Right cardiac atrium (tissue), 5 donors: ENCODE results near the gene ASTN2. TPM values are rescaled to one million over a fixed set of nuclear protein-coding genes. Genes with fewer than 3 reads are reported as not detected.

Experiments
- ATAC-seq, 2 donors: fragments of 200-7000 bp; cut with Tn5 transposase; one replicate each; pipeline versions ENCODE4 v1.8.0 to v1.9.1; 2020; ENCODE audit warnings: moderate library complexity in 2 of 2, mild to moderate bottlenecking in 1 of 2
- DNase-seq, 3 donors: peaks; one replicate each; pipeline ENCODE4 v3.0.0-alpha.2; 2020
- H3K27ac ChIP-seq: one replicate; pipeline ENCODE4 v1.5.1; 2013; ENCODE audit warnings: mild to moderate bottlenecking, low read length, control low read depth, moderate library complexity
- H3K27me3 ChIP-seq: one replicate; pipeline ENCODE4 v1.6.1; 2013; ENCODE audit not compliant: control insufficient read depth, insufficient read depth
- H3K4me1 ChIP-seq: one replicate; pipeline ENCODE4 v1.6.1; 2013; ENCODE audit warnings: low read length; ENCODE audit not compliant: control insufficient read depth, insufficient read depth
- H3K4me3 ChIP-seq: one replicate; pipeline ENCODE4 v1.5.1; 2013; ENCODE audit warnings: low read length, control low read depth
- H3K9me3 ChIP-seq: one replicate; pipeline ENCODE4 v1.6.1; 2013; ENCODE audit warnings: low read length; ENCODE audit not compliant: control insufficient read depth
- WGBS: extraction: QIAGEN DNeasy Blood & Tissue Kit; methylation state at CpG from one replicate; pipeline ENCODE4 v1.1.7; 2013; 5-methylcytosine and 5-hydroxymethylcytosine counted together
- intact Hi-C, 4 donors: fragments of 100-400 bp; cut with DNase I; formaldehyde crosslinking; loops; one replicate each; pipeline versions ENCODE4 v1.11.0 to v1.14.0; 2022 to 2023
- polyA plus RNA-seq: library from polyadenylated mRNA; stranded (reverse); fragments of 200-250 nt; gene quantifications from one replicate; pipeline ENCODE4 v1.2.3, GENCODE V29; 2013
- total RNA-seq, 4 donors: library from RNA; stranded (reverse); fragmentation: NEBNext Ultra II Directional; extraction: Animal tissue kit (Norgen Biotek cat#: 25700); gene quantifications; one replicate each; pipeline ENCODE4 v1.2.1, GENCODE V29; 2021
- donor health status: healthy with polysubstance abuse.
- donor health status: DM: no; HTN: yes; CAD: no.
- donor health status: DM: no; HTN: no; CAD: no.
- donor health status: DM: no; HTN: yes; CAD: no; lungs with severe emphysema.
- donor health status: DM: yes; HTN: yes; CAD: no.

The ASTN2 gene
- total and polyA plus RNA-seq, 5 donors = 18.1 to 79.3 (median 59.8) TPM

DNA sequence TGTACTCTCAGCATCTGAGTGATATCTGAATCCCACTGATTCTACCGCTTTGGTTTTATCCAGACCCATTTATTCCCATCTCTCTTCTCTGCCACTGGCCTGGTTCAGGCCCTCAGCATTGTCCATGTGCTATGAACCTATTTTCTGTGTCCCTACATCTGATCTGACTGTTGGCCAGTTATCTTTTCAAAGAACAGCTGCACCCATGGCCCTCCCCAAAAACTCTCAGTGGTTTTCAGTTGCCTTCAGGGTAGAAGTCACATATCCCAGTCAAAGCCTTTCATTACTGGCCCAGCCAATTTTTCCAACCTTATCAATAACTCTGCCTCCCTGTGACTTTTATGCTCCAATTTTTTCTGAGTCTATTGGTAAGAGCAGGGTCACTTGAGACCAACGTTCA is 430.7 kb downstream of the ASTN2 start:
- Histone ChIP-seq H3K9me3 (no peaks in the 10 kb centered on the region), H3K27ac (no peak overlapping the region), H3K27me3 (no peaks in the 10 kb centered on the region), H3K4me3 (no peak overlapping the region), H3K4me1 (no peaks in the 10 kb centered on the region)
- 65% methylated on average over 2 of the region's 2 CpGs for WGBS
- intact Hi-C loops = no loop called here
- ATAC-seq (no peak), DNase-seq (no peak)

- Histone ChIP-seq H3K27ac (no peak overlapping the region), H3K27me3 (no peaks in the 10 kb centered on the region), H3K9me3 (no peaks in the 10 kb centered on the region), H3K4me3 (no peak overlapping the region), H3K4me1 (no peaks in the 10 kb centered on the region)
- no peak for DNase-seq
- intact Hi-C loops = no loop called here
- no peak for ATAC-seq
These were observed 434.2 kb downstream of the ASTN2 start for GRCh38 chr9:116980582-116981120.

DNA sequence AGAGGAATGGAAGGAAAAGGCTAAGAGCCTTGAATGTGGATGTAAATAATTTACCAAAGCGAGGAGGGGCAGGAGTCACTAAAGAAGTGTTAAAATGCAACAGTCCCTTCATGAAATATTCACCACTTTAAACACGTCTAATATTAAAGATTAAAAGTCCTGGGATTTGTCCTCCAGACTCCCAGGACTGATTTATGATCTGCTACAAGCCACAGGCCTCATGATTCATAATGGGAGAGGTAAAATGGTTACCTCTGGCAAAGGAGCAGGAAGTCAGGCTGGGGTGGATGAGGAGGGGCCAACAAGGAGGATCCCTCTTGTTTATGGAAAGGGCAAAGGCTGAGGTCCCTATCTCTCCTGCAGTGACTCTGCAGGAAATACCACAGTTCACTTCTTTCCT is 435.4 kb downstream of the ASTN2 start:
- intact Hi-C loops = no loop called here
- H3K27me3 ChIP-seq = no peaks in the 10 kb centered on the region
- DNase-seq (no peak), ATAC-seq (no peak)
- 66% methylated on average over 2 of the region's 2 CpGs for WGBS
- no peaks in the 10 kb centered on the region for H3K4me1 ChIP-seq
- H3K27ac ChIP-seq = no peak overlapping the region
- H3K9me3 ChIP-seq = no peaks in the 10 kb centered on the region
- H3K4me3 ChIP-seq = no peak overlapping the region

DNA sequence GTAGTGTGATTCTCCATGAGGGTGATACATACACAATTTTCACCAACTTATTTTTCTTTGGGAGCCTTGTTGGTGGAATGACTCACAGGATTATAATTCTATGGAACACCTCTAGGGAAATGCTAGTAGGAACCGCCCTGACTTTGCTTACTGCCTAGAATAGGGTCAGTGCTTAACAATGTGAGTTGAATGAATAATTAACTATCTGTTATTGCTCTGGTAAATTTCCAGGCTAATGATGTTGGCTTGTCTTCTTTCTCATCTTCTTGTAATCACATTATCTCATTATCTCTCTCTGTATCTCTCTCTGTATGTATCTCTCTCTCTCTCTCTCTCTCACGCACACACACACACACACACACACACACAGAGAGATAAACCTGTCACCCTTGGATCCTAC is 436.7 kb downstream of the ASTN2 start:
- H3K4me3 ChIP-seq = no peak overlapping the region
- ATAC-seq (no peak), DNase-seq (no peak)
- H3K4me1 ChIP-seq = no peaks in the 10 kb centered on the region
- H3K9me3 ChIP-seq = no peaks in the 10 kb centered on the region
- WGBS = 73% methylated on average over 2 of the region's 2 CpGs
- intact Hi-C loops = no loop called here
- no peak overlapping the region for H3K27ac ChIP-seq
- H3K27me3 ChIP-seq = no peaks in the 10 kb centered on the region

DNA sequence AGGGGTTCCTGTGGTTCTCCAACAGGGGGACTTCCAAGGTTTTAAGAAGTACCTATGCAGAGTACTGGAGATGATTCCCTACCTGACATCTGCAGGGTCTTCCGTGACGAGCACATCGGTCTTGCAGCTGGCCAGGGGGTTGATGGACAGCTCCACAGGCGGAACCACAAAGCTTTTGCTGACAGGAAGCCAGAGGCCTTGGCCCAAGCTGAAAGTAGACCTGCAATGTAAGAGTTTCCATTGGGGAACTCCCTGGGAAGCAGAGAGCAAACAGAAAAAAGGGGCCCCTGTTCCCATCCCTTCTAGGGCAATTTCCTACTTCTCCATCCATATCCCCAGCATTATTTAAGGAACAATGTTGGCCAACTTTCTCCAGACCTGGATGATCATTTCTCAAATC is 439.7 kb downstream of the ASTN2 start:
- H3K27me3 ChIP-seq = no peaks in the 10 kb centered on the region
- DNase-seq (no peak), ATAC-seq (no peak)
- 63% methylated on average over 4 of the region's 4 CpGs for WGBS
- intact Hi-C loops = no loop called here
- H3K4me3 ChIP-seq = no peak overlapping the region
- no peak overlapping the region for H3K27ac ChIP-seq
- no peaks in the 10 kb centered on the region for H3K9me3 ChIP-seq
- no peaks in the 10 kb centered on the region for H3K4me1 ChIP-seq

DNA sequence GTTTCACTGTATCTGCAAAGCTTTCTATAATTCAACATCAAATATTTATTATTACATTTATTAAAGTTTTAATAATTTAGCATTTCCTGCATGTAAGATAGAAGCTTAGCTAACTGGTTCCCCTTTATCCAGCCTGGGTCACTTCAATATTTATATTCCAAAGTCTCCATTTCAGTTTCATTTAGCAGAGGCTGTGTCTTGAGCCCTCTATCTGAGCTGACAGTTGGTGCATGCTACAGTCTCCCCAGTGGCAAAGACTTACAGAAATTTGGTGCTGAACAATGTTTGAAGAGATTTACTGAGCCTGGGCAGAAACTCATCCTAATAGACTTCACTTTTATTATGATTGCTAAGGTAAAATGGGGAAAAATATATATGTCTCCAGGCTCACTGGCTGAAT is 448.7 kb downstream of the ASTN2 start:
- H3K4me3 ChIP-seq = no peak overlapping the region
- intact Hi-C loops = no loop called here
- no peaks in the 10 kb centered on the region for H3K4me1 ChIP-seq
- no peaks in the 10 kb centered on the region for H3K27me3 ChIP-seq
- DNase-seq (no peak), ATAC-seq (no peak)
- no peaks in the 10 kb centered on the region for H3K9me3 ChIP-seq
- no peak overlapping the region for H3K27ac ChIP-seq

- 86% methylated on average over 11 of the region's 11 CpGs for WGBS
These were observed 450.6 kb downstream of the ASTN2 start for GRCh38 chr9:116964258-116964657.

DNA sequence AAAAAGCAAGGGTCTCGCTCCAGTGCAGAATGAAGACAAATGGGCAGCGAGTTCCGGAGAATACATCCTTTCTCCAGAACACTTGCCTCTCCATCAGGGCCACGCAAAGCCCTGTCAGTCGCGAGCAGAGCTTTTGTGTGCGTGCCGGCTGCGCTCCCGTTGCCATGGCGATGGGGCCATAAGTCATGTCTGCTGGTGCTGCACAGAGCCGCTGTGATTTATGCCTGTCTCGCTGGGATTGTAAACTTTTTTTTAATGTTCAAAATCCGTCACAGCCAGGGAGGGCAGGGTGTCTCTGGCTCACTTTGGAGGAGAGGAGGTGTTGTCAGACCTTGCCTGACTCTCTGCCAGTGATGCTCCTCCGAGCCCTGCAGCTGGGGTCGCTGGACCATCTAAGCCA is 455.0 kb downstream of the ASTN2 start:
- H3K27ac ChIP-seq = no peak overlapping the region
- no peaks in the 10 kb centered on the region for H3K9me3 ChIP-seq
- no peaks in the 10 kb centered on the region for H3K4me1 ChIP-seq
- intact Hi-C loops = no loop called here
- ATAC-seq (no peak), DNase-seq (peak; percentile 10 to 54 (median 23))
- WGBS = 39% methylated on average over 16 of the region's 16 CpGs
- no peaks in the 10 kb centered on the region for H3K27me3 ChIP-seq
- no peak overlapping the region for H3K4me3 ChIP-seq

More at GRCh38 chr9:116964258-116964657, 450.6 kb downstream of the ASTN2 start:
- Histone ChIP-seq H3K27ac (no peak overlapping the region), H3K27me3 (no peaks in the 10 kb centered on the region), H3K4me3 (no peak overlapping the region), H3K4me1 (no peaks in the 10 kb centered on the region), H3K9me3 (no peaks in the 10 kb centered on the region)
- ATAC-seq (no peak), DNase-seq (no peak)
- intact Hi-C loops = no loop called here

DNA sequence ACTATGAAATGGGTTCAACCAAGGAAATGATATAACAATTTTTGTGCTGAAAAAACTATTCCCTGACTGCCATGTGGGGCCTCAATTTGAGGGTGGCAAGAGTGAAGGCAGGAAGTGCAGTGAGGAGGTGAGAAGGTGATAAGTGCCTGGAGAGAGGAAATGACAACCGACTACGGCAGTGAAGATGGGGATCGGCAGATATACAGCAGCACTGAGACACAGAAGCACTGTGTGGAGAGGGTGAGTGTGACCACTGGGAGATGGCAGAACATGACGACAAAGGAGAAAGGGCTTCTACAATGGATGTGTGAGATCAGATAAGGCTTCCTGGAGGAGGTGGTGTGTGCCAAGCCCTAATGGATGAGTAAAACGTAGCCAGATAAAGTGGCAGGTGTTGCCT is 456.0 kb downstream of the ASTN2 start:
- Histone ChIP-seq H3K27me3 (no peaks in the 10 kb centered on the region), H3K9me3 (no peaks in the 10 kb centered on the region), H3K27ac (no peak overlapping the region), H3K4me3 (no peak overlapping the region), H3K4me1 (no peaks in the 10 kb centered on the region)
- ATAC-seq = no peak
- 21% methylated on average over 5 of the region's 5 CpGs for WGBS
- intact Hi-C loops = no loop called here
- DNase-seq = no peak

GRCh38 chr9:116954731-116955130 is 460.1 kb downstream of the ASTN2 start:
- Histone ChIP-seq H3K4me3 (no peak overlapping the region), H3K27me3 (no peaks in the 10 kb centered on the region), H3K4me1 (no peaks in the 10 kb centered on the region), H3K27ac (no peak overlapping the region), H3K9me3 (no peaks in the 10 kb centered on the region)
- intact Hi-C loops = no loop called here
- no peak for ATAC-seq
- 86% methylated on average over 2 of the region's 2 CpGs for WGBS
- no peak for DNase-seq

GRCh38 chr9:116953271-116953670 is 461.6 kb downstream of the ASTN2 start:
- Histone ChIP-seq H3K27me3 (no peaks in the 10 kb centered on the region), H3K4me3 (no peak overlapping the region), H3K27ac (no peak overlapping the region), H3K4me1 (no peaks in the 10 kb centered on the region), H3K9me3 (no peaks in the 10 kb centered on the region)
- no peak for DNase-seq
- WGBS = 37% methylated on average over 1 of the region's 1 CpG
- intact Hi-C loops = no loop called here
- no peak for ATAC-seq

- DNase-seq (no peak), ATAC-seq (no peak)
- H3K27me3 ChIP-seq = no peaks in the 10 kb centered on the region
- H3K4me3 ChIP-seq = no peak overlapping the region
- 54% methylated on average over 7 of the region's 7 CpGs for WGBS
- no peak overlapping the region for H3K27ac ChIP-seq
- no peaks in the 10 kb centered on the region for H3K4me1 ChIP-seq
- intact Hi-C loops = no loop called here
- H3K9me3 ChIP-seq = no peaks in the 10 kb centered on the region
These were observed 462.4 kb downstream of the ASTN2 start for GRCh38 chr9:116952436-116952810.
